ENCODE results near the gene WBP11. TPM values are rescaled to one million over a fixed set of nuclear protein-coding genes. Genes with fewer than 3 reads are reported as not detected.

Gene WBP11
- total RNA-seq, 1 donor from 2014 or later, result 64.6 TPM

GRCh38 chr12:14810953-14811483, 7.7 kb upstream of the WBP11 start:
- peaks cover 4% of the 10 kb centered on the region for H3K27me3 Mint-ChIP-seq (ENCODE audit: unreplicated experiment)
- no peak overlapping the region for H3K27ac Mint-ChIP-seq (ENCODE audit: unreplicated experiment)
- H3K36me3 Mint-ChIP-seq (ENCODE audit: low read depth, unreplicated experiment), result no peaks in the 10 kb centered on the region
- H3K4me1 Mint-ChIP-seq (ENCODE audit: unreplicated experiment), result peaks cover 10% of the 10 kb centered on the region
- no peak for TF ChIP-seq CTCF (IDR thresholded peaks at IDR 0.05; ENCODE audit: unreplicated experiment)
- DNase-seq (ENCODE audit: low spot score), result peak; percentile 53
- H3K4me3 Mint-ChIP-seq (ENCODE audit: unreplicated experiment), result no peak overlapping the region
- H3K9me3 Mint-ChIP-seq (ENCODE audit: unreplicated experiment), result no peaks in the 10 kb centered on the region

GRCh38 chr12:14810167-14810952, 7.1 kb upstream of the WBP11 start:
- H3K27ac Mint-ChIP-seq (ENCODE audit: unreplicated experiment), result no peak overlapping the region
- no peak for TF ChIP-seq CTCF (IDR thresholded peaks at IDR 0.05; ENCODE audit: unreplicated experiment)
- no peaks in the 10 kb centered on the region for H3K36me3 Mint-ChIP-seq (ENCODE audit: low read depth, unreplicated experiment)
- H3K9me3 Mint-ChIP-seq (ENCODE audit: unreplicated experiment), result no peaks in the 10 kb centered on the region
- H3K4me3 Mint-ChIP-seq (ENCODE audit: unreplicated experiment), result no peak overlapping the region
- peaks cover 10% of the 10 kb centered on the region for H3K4me1 Mint-ChIP-seq (ENCODE audit: unreplicated experiment)
- DNase-seq (ENCODE audit: low spot score), result no peak
- H3K27me3 Mint-ChIP-seq (ENCODE audit: unreplicated experiment), result peaks cover 4% of the 10 kb centered on the region

GRCh38 chr12:14803830-14804160, 517 bp upstream of the WBP11 start:
- Mint-ChIP-seq H3K4me3 (ENCODE audit: unreplicated experiment) (no peak overlapping the region), H3K27ac (ENCODE audit: unreplicated experiment) (no peak overlapping the region), H3K4me1 (ENCODE audit: unreplicated experiment) (no peaks in the 10 kb centered on the region)

GRCh38 chr12:14802721-14803010, 612 bp downstream of the WBP11 start:
- DNase-seq (ENCODE audit: low spot score), result no peak
- Mint-ChIP-seq H3K4me3 (ENCODE audit: unreplicated experiment) (no peak overlapping the region), H3K9me3 (ENCODE audit: unreplicated experiment) (no peaks in the 10 kb centered on the region), H3K36me3 (ENCODE audit: low read depth, unreplicated experiment) (peaks cover 4% of the 10 kb centered on the region), H3K4me1 (ENCODE audit: unreplicated experiment) (no peaks in the 10 kb centered on the region), H3K27me3 (ENCODE audit: unreplicated experiment) (no peaks in the 10 kb centered on the region), H3K27ac (ENCODE audit: unreplicated experiment) (no peak overlapping the region)
- no peak for TF ChIP-seq CTCF (IDR thresholded peaks at IDR 0.05; ENCODE audit: unreplicated experiment)

More at GRCh38 chr12:14803830-14804160, 517 bp upstream of the WBP11 start:
- TF ChIP-seq CTCF (IDR thresholded peaks at IDR 0.05; ENCODE audit: unreplicated experiment), result no peak
- H3K36me3 Mint-ChIP-seq (ENCODE audit: low read depth, unreplicated experiment), result peaks cover 4% of the 10 kb centered on the region
- DNase-seq (ENCODE audit: low spot score), result no peak
- no peaks in the 10 kb centered on the region for H3K27me3 Mint-ChIP-seq (ENCODE audit: unreplicated experiment)
- H3K9me3 Mint-ChIP-seq (ENCODE audit: unreplicated experiment), result no peaks in the 10 kb centered on the region

GRCh38 chr12:14802247-14802646, 1.0 kb downstream of the WBP11 start:
- Mint-ChIP-seq H3K4me1 (ENCODE audit: unreplicated experiment) (no peaks in the 10 kb centered on the region), H3K27me3 (ENCODE audit: unreplicated experiment) (no peaks in the 10 kb centered on the region), H3K4me3 (ENCODE audit: unreplicated experiment) (no peak overlapping the region), H3K27ac (ENCODE audit: unreplicated experiment) (no peak overlapping the region), H3K36me3 (ENCODE audit: low read depth, unreplicated experiment) (peaks cover 4% of the 10 kb centered on the region), H3K9me3 (ENCODE audit: unreplicated experiment) (no peaks in the 10 kb centered on the region)
- no peak for DNase-seq (ENCODE audit: low spot score)
- TF ChIP-seq CTCF (IDR thresholded peaks at IDR 0.05; ENCODE audit: unreplicated experiment), result no peak
